Spleen (tissue), 7 donors: ENCODE data around the gene PAOX.
"Not testable (repeated sequence)": the region's sequence is repeated elsewhere in the genome, so short reads cannot be mapped to it uniquely, and the experiment has no call there.

Experiments
- CTCF ChIP-seq, 11 experiments: fragments of 200-600 bp in 7 of 11; fragments of 450-650 bp in 4 of 11; sonication (generic) in 4 of 11; IDR thresholded peaks in 8 of 11; conservative IDR thresholded peaks in 3 of 11; 1 replicate in 7 of 11; 2 replicates in 4 of 11; pipeline versions ENCODE4 v1.4.0 to v1.8.0; 2016 to 2021; ENCODE audit warnings: antibody characterized with exemption in 11 of 11, inconsistent platforms in 4 of 11, mild to moderate bottlenecking in 1 of 11
- POLR2A ChIP-seq, 3 donors: fragments of 450-650 bp; IDR thresholded peaks; one replicate each; pipeline ENCODE4 v1.5.1; 2017; ENCODE audit warnings: antibody characterized with exemption in 3 of 3, mild to moderate bottlenecking in 1 of 3
- donor health status: DM: no; HTN: no; CAD: no; lungs with moderate emphysema.
- donor health status: DM: no; HTN: no; CAD: no.
- donor health status: DM: no; HTN: no; CAD: no.

- not testable (repeated sequence) for TF ChIP-seq CTCF (IDR thresholded peaks at IDR 0.05 in 8 of 11, conservative IDR thresholded peaks at IDR 0.05 in 3 of 11); POLR2A (IDR thresholded peaks at IDR 0.05)
Measured at GRCh38 chr10:133429571-133429970, 50.5 kb downstream of the PAOX start.
